ENCODE data around the gene HTT-AS. TPM values are rescaled to one million over a fixed set of nuclear protein-coding genes. Genes with fewer than 3 reads are reported as not detected.

Gene HTT-AS
- not detected in 2 replicates for total RNA-seq (2014; rRNA removed; shearing (Covaris generic))

- DNase-seq (ENCODE audit: low spot score): peak; percentile 95
- in situ Hi-C loops (cut with HindIII; ENCODE audit: low sequenced_read_pairs): no loop called here
Measured at GRCh38 chr4:3074078-3074845, at the start of gene HTT-AS, which contains the start of gene HTT. Gene HTT-AS (minus strand): TSS chr4:3074538. Gene HTT (plus strand): TSS chr4:3074681. CDS start chr4:3074826, 145 bp downstream.

GRCh38 chr4:3123181-3123671, 48.9 kb upstream of the HTT-AS start:
- in situ Hi-C loops (cut with HindIII; ENCODE audit: low sequenced_read_pairs): no loop called here
- DNase-seq (ENCODE audit: low spot score): no peak

- in situ Hi-C loops (cut with HindIII; ENCODE audit: low sequenced_read_pairs): no loop called here
- DNase-seq (ENCODE audit: low spot score): no peak
Measured at GRCh38 chr4:3122081-3122563, 47.8 kb upstream of the HTT-AS start.

GRCh38 chr4:3121596-3121995, 47.3 kb upstream of the HTT-AS start:
- in situ Hi-C loops (cut with HindIII; ENCODE audit: low sequenced_read_pairs): no loop called here

GRCh38 chr4:3121110-3121509, 46.8 kb upstream of the HTT-AS start:
- in situ Hi-C loops (cut with HindIII; ENCODE audit: low sequenced_read_pairs): no loop called here

More at GRCh38 chr4:3121596-3121995, 47.3 kb upstream of the HTT-AS start:
- DNase-seq (ENCODE audit: low spot score): no peak

GRCh38 chr4:3119464-3119863, 45.1 kb upstream of the HTT-AS start:
- in situ Hi-C loops (cut with HindIII; ENCODE audit: low sequenced_read_pairs): no loop called here
- DNase-seq (ENCODE audit: low spot score): no peak

More at GRCh38 chr4:3121110-3121509, 46.8 kb upstream of the HTT-AS start:
- DNase-seq (ENCODE audit: low spot score): no peak

- in situ Hi-C loops (cut with HindIII; ENCODE audit: low sequenced_read_pairs): no loop called here
- no peak for DNase-seq (ENCODE audit: low spot score)
Measured at GRCh38 chr4:3118312-3118711, 44.0 kb upstream of the HTT-AS start.

- in situ Hi-C loops (cut with HindIII; ENCODE audit: low sequenced_read_pairs): no loop called here
- DNase-seq (ENCODE audit: low spot score): no peak
Measured at GRCh38 chr4:3116955-3117354, 42.6 kb upstream of the HTT-AS start.

DNA sequence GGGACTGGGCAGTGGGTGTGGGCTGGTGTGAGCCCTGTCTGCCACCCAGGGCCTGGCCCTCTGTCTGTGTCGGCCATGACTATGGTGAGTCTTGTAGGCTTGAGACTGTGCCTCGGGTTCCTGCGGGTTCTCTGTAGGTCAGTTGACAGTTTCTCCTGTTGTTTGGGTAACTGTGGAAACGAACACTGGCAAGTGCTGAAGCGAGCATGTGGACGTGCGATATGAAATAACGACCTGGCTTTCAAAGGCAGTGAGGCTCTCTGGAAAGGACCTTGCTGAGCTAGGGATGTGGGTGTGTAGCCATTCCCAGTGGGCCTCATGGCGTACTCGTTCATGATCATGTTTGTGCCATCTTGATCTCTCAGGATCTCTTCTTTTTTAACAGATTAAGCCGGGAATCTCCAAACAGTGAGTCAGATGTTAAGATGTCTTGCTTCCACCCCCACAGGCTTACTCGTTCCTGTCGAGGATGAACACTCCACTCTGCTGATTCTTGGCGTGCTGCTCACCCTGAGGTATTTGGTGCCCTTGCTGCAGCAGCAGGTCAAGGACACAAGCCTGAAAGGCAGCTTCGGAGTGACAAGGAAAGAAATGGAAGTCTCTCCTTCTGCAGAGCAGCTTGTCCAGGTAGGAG, 41.4 kb upstream of the HTT-AS start:
- in situ Hi-C loops (cut with HindIII; ENCODE audit: low sequenced_read_pairs): no loop called here

GRCh38 chr4:3114377-3114776, 40.0 kb upstream of the HTT-AS start:
- DNase-seq (ENCODE audit: low spot score): no peak
- in situ Hi-C loops (cut with HindIII; ENCODE audit: low sequenced_read_pairs): no loop called here

More for the DNA sequence above, 41.4 kb upstream of the HTT-AS start:
- no peak for DNase-seq (ENCODE audit: low spot score)

GRCh38 chr4:3112609-3113469, 38.5 kb upstream of the HTT-AS start:
- in situ Hi-C loops (cut with HindIII; ENCODE audit: low sequenced_read_pairs): no loop called here
- no peak for DNase-seq (ENCODE audit: low spot score)

DNA sequence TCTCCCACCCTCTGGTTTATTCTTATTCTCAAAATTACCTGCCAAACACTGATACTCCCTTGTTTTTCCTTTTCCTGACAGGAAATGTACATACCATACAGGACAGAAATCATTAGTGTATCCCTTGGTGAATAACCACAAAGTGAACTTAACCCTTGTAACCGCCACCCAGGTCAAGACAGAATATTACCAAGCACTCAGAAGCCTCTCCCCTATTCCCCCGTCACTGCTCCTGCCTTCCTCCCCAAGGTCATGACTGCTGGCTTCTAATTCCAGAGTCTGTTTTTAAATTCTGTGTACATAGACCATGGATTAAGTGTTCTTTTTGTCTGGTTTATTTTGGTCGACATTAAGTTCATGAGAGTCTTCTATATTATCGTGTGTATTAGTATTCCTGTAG, 37.9 kb upstream of the HTT-AS start:
- no peak for DNase-seq (ENCODE audit: low spot score)
- in situ Hi-C loops (cut with HindIII; ENCODE audit: low sequenced_read_pairs): no loop called here

DNA sequence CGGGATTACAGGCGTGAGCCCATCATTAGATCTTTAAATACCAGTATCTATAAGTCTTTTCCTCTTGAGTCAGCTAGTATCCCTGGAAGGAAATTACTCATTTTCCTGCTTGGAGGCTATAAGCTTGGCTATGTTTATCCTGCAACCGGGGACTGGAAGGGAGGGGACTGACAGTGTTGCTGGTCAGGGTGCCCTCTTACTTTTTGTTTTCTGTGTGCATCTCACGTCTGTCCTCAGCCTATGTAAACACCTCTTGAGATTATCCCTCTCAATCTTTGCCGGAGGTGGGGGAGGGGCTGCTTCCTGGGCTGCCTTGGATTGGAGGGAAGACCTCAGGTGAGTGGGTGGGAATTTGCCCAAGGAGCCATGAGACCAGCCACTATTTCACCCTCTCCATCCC, 37.1 kb upstream of the HTT-AS start:
- DNase-seq (ENCODE audit: low spot score): no peak
- in situ Hi-C loops (cut with HindIII; ENCODE audit: low sequenced_read_pairs): no loop called here

DNA sequence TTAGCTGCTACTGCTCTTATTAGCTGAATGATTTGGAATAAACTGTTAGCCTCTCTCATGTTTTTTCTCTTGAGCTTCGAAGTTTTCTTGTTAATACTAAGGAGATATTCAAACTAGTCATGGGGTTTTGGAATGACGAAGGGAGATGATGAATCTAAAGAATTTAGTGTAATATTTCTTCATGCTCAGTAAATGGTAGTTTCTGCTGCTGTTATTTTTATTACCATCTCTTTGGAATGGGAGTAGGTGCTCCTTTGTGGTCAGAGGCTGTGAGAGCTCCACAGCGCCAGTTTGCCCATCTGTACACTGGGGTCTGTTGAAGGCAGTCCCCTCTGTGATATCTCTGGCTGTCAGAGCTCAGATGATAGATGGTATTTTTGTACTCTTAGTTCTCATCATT, 33.9 kb upstream of the HTT-AS start:
- in situ Hi-C loops (cut with HindIII; ENCODE audit: low sequenced_read_pairs): no loop called here

GRCh38 chr4:3107691-3108121, 33.4 kb upstream of the HTT-AS start:
- in situ Hi-C loops (cut with HindIII; ENCODE audit: low sequenced_read_pairs): no loop called here
- peak; percentile 10 for DNase-seq (ENCODE audit: low spot score)

More for the DNA sequence above, 33.9 kb upstream of the HTT-AS start:
- no peak for DNase-seq (ENCODE audit: low spot score)

DNA sequence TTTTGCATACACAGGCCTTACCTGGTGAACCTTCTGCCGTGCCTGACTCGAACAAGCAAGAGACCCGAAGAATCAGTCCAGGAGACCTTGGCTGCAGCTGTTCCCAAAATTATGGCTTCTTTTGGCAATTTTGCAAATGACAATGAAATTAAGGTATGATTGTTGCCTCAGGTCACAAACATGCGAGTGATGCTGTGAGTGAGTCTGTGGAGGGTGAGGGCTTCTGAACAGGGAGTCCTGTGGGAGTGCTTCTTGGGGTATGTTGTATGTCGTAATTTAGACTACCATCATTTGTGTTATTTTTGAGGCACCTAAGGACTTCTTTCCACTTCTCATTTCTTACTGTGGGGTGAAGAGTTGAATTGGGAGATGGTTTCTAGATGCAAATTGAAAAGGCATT, 32.9 kb upstream of the HTT-AS start:
- no peak for DNase-seq (ENCODE audit: low spot score)
- in situ Hi-C loops (cut with HindIII; ENCODE audit: low sequenced_read_pairs): no loop called here

GRCh38 chr4:3106339-3107186, 32.2 kb upstream of the HTT-AS start:
- peak; percentile 84 for DNase-seq (ENCODE audit: low spot score)
- in situ Hi-C loops (cut with HindIII; ENCODE audit: low sequenced_read_pairs): no loop called here

DNA sequence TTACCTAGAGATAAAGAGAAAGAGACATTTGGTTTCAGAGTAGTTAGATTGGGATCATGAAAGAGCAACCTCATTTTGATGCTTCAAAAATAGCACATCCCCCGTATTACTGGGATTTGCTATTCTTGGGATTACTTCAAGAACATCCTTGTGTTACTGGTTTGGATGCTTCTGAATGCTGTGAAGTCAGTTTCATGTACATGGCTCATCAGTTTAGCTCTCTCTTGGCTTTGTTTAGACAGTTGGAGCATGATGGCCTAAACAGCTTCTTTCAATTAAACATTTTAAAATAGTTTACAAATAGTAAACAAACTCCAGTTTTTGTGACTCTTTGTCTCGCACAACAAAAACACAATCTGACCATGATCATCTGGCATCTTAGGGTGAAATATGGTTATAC, 24.0 kb upstream of the HTT-AS start:
- no peak for DNase-seq (ENCODE audit: low spot score)
- in situ Hi-C loops (cut with HindIII; ENCODE audit: low sequenced_read_pairs): no loop called here
